DMS153 treated with DMSO at 0.1 percent for 48 hours (cell line): ENCODE results near the gene MAP3K14.
"Not testable (repeated sequence)": the region's sequence is repeated elsewhere in the genome, so short reads cannot be mapped to it uniquely, and the experiment has no call there.

ENCODE experiments used
- DNase-seq: peaks from one replicate; lab custom pipeline; 2025; ENCODE audit not compliant: unreplicated experiment; lab: John Stamatoyannopoulos, UW

Gene MAP3K14

DNA sequence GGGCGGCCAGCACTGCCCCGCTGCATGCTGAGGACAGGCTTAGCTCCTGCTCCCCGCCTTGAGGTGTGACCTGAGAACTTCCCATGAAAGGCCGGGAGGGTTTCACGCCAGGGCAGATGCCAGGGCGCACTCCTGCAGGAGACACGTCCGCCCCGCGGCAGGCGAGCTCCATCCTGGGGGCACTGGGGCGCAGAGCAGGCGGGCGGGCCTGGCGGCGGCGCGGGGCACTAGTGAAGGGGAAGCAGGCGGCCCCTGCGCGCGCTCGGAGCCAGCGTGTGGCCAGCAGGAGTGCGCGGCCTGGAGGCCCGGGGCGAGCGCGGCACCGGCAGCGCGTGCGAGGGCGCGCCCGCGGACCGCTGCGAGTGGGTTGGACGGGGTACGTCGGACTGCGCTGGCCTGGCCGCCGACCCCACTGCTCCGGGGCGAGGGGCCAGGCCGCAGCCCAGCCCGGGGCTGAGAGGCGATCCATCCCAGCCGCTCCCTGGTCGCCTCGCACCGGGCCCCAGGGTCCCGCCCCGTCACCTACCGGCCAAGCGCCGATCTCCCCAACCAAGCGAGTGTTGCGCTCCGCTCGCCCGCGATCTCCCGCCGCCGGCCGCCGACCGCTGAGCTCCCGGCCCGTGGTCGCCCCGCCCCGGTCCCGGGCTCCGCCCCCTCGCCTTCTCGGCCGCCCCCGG is at the start of gene MAP3K14:
Gene MAP3K14, minus strand, starts transcription at position 587 of the 677 bp plus-strand sequence. CDS start 26,275 bp downstream, outside the sequence.
- no peak for DNase-seq

DNA sequence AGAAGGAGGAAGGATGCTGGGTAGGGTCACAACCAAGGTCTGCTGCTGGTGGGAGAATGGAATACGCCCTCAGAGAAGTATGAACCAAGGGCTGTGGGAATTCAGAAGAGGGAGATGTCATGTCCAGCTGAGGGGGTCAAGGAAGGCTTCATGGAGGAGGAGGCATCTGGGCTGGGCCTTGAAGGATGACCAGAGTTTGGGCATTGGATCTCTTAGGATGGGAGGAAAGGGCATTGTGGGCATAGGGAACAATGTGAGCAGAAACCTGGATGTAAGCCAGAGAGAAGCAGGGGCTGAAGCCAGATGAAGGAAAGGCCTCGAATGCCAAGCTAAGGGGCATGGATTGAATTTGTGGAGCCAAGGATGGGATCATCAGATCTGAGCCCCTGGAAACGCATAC is 49.2 kb upstream of the MAP3K14 start:
- DNase-seq = no peak

DNA sequence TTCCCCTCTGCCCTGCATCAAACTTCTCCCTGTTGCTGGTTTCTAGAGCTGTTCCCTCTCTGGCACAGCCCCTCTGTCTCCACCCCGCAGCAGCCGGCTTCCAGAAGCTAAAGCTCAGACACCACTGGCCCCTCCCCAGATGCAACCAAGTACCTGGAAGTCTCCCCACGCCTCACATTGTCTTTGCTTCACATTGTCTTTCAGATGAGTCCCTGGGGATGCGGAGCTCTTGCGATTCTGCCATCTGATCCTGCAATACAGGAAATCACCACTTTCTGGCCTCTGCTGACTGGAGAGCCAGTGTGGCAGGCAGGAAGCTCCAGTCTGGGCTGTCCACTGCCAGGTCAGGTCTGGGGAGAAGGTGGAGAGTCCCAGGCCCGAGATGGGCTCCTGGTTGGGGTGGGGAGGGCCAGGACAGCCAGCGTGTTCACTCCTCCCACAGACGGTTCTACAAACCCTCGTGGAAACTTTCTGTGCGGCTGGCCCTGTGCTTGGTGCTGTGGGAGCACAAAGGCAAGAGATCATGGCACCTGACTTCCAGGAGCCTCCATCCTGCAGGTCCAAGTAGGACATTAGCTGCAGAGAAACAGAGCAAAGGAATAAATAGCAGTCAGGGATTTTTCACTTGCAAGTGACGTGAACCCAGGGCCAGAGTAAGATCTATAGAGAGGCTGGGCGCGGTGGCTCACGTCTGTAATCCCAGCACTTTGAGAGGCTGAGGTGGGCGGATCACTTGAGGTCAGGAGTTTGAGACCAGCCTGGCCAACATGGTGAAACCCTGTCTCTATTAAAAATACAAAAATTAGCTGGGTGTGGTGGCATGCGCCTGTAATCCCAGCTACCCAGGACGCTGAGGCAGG is 47.9 kb upstream of the MAP3K14 start:
- peak; percentile 74 for DNase-seq

DNA sequence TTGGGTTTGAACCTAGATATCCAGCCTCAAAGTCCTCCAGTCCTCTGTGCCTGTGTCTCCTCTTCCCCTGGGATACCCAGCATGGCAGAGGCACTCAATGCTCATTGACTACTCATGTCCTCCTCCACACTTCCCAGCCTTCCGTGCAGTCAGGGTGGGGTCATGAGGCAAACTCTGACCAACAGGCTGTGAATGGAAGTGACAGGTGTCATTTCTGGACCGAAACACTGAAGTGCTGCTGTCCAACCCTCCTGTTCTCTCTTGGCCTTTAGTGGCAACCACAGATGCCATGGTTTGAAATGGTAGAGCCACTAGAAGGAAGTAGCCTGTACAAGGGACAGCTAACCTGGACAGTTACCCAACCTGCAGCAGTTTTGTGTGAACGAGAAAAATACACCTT is 46.7 kb upstream of the MAP3K14 start:
- no peak for DNase-seq

DNA sequence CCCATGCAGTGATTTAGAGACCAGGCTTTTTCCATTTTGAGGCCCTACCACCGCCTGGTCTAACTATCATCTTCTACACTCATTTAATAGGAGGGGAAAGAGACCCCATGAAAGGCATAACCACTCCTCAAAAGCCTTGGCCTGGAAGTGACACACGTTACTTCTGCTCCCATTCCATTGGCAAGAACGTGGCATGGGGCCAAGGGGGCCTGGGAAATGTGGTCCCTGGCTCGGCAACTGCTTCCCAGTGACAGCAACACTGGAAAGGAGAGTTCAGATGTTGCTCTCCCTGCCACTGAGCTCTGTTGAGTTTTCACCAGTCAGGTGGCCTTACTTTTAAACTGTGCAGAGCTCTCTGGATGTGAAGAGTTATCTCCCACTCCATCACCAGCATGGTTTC is 45.2 kb upstream of the MAP3K14 start:
- no peak for DNase-seq

DNA sequence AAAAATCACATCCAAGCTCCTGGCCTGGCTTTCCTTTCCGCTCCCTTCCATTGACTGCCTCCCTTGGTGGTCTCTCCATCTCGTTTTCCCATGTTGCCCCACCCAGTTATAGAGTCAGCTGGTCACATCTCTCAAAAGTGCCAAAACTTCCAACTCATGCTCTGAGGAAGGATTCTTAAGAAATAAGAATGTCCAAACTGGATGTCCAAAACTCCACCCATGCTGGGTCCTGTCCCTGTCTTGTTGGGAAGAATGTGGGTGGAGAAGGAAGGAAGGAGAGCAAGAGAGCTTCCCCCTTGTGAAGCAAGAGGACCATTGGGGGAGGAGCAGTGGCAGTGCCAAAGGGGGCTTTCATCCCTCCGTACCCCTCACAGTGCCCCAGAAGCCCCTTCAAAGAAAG is 44.6 kb upstream of the MAP3K14 start:
- DNase-seq = no peak

DNA sequence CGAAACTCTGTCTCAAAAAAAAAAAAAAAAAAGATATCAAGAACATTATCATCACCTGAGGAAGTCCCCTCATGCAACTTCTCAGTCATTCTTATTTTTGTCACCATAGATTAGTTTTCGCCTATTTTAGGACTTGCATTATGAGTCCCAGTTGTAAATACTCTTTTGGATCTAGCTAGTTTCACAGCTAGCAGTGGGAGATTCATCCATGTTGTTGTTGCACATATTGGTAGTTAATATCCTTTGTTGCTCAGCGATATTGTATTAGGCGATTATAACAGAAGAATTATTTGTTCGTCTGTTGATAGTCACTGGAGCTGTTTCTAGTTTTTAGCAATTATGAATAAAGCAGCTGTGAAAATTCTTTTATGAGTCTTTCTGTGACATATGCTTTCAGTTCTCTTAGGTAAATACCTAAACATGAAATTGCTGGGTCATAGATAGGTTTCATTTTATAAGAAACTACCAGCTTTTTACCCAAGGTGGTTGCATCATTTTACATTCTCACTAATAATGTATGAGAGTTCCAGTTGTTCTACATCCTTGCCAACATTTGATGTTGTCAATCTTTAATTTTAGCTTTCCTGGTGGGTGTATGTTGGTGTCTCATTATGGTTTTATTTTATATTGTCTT is 40.7 kb upstream of the MAP3K14 start:
- no peak for DNase-seq

DNA sequence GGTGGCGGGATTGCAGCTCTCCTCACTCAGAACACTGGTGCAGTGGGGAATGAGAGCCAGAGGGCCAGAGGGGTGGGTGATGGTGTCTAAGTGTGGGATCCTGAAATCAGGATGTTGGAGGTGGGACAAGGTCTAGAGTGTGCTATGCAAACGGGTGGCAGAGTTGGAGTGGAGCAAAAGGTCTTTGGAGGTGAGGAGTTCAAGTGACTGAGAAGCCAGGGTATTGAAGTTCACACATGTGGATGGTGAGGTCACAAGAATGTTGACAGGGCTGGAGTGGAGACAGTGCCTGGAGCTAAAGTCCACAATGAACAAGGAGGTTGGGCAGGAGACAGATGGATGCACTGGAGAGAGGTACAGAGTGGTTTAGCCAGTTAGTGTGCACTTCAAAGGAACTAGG is 38.3 kb upstream of the MAP3K14 start:
- no peak for DNase-seq

DNA sequence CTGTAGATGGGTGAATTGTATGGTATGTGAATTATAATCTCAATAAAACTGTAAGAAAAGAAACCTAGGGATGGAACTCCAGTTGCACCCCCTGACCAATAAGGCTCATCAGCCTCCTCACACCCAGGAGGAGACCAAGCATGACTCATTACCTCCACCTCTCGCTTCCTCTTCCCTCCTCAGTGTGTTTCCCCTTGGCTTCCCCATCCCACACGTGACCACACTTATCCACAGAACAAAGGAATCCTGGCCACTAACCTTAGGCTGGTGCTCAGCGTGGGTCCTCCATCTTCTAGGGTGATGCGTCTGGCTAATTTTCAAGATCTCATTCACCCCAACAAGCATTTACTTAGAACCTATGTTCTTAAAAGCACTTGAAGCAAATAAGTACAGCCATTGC is 36.2 kb upstream of the MAP3K14 start:
- DNase-seq = no peak

DNA sequence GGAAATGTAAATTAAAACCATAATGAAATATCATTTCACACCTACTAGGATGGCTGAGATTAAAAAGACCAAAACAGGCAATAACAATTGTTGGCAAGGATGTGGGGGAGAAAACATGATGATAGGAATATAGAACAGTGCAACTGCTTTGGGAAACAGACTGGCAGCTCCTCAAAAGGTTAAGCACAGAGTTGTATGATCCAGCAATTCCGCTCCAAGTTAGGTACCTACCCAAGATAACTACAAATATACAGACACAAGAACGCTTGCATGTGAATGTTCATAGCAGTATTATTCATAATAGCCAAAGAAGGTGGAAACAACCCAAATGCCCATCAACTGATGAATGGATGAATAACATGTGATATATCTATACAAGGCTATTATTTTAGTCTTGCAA is 35.0 kb upstream of the MAP3K14 start:
- no peak for DNase-seq

DNA sequence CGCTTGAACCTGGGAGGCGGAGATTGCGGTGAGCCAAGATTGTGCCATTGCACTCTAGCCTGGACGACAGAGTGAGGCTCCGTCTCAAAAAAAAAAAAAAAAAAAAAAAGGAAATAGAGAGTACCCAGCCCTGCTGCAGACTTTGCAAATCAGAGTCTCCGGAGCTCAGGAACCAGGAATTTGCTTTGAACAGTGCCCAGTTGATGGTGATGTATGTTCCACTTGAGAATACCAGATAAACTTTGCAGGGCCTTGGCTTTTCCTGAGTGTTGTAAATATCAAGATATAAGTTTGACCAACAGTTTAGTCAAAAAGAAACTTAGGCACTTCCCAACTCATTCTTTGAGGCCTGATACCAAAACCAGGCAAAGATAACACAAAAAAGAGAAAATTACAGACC is 30.6 kb upstream of the MAP3K14 start:
- DNase-seq = no peak

DNA sequence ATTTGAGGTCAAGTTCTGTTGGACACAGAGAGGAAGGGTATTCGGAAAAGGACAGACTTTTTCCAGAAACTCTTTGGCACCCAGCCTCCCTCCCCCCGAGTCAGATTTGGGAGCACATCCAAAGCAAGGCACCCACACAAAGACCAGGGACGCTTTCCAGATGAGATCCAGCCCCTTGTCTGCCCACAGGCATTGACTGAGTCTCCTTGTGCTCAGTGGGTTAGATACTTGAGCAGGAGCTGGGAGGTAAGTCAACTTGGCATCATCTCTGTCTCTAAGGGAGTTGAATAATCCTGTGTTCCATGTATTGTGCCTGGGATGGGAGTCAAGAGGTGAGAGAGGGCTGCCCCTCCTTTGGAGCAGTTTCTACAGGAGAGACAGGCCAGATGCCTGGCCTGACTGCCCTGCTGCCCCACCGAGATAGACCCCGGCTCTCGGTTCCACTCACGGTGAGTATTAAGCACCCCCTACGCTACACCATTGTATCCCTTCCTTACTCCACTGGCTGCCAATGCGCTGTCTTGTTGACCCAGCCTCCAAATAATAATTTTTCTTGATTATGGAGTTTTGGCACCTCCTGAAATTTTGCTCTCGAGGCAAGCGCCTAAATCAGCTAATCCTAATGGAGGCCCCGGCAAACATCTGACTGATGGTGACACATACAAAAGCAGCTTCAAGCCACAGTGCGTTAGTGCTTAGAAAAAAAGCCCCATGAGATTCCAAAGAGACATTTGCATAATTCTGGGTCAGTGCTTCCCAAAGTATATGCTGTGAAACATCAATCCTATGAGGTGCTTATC is 29.6 kb upstream of the MAP3K14 start:
- no peak for DNase-seq

DNA sequence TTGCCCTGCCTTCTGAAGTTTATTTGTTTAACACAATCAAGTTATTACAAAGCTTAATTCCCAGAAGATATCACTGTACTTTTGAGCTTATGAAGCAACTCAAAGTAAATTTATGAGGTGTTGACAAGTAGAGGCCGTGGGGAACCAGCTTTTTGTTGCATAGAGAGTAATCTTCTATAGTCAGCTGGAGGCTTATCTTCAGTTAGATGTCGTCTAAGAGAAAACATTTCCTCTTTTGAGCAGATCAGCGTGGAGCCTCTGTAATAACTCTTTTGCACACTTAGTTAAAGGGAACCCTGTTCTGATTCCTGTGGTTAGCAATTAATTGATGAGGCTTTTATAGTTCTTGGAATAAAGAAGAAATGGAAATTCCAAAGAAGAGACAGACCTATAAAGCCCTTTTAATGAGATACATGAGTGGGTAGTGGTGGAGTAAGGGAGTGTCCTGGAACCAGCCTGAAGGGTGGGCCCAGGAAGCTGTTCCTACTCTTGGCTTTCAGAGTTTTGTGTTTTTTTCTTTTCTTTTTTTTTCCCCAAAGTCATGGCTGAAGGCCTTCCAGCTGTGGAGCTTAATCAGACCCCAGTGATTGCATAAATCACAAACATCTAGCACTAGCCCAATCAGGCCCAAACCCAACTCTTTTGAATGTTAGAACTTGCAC is 28.9 kb upstream of the MAP3K14 start:
- DNase-seq = no peak

DNA sequence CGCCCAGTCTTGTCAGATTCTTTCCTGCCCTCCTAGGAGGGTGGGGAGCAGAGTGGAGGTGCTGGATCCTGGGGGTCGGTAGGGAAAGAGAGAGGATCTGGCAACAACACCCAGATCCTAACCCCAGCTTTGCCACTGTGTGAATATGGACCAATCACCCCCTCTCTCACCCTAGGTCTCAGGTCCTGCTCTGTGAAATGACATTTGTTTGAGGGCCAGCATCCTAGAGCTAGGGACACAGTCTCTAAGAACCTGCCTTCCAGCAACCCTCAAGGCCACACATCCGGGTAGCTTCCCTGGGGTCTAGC is 28.4 kb upstream of the MAP3K14 start:
- no peak for DNase-seq

DNA sequence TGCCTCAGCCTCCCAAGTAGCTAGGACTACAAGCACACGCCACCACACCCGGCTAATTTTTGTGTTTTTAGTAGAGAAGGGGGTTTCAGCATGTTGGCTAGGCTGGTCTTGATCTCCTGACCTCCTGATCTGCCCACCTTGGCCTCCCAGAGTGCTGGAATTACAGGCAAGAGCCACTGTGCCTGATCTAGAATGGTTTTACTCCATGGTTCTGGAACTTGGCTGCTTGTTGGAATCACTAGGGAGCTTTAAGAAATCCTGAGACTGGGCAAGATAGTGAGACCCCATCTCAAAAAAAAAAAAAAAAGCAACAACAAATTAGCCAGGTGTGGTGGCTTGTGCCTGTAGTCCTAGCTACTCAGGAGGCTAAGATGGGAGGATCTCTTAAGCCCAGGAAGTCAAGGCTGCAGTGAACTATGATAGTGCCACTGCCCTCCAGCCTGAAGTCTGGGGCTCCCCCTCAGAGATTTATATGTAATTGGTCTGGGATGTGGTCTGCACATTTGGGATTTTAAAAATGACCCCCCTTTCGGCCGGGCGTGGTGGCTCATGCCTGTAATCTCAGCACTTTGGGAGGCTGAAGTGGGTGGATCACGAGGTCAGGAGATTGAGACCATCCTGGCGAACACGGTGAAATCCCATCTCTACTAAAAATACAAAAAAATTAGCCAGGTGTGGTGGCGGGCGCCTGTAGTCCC is 27.3 kb upstream of the MAP3K14 start:
- DNase-seq = not testable (repeated sequence)

DNA sequence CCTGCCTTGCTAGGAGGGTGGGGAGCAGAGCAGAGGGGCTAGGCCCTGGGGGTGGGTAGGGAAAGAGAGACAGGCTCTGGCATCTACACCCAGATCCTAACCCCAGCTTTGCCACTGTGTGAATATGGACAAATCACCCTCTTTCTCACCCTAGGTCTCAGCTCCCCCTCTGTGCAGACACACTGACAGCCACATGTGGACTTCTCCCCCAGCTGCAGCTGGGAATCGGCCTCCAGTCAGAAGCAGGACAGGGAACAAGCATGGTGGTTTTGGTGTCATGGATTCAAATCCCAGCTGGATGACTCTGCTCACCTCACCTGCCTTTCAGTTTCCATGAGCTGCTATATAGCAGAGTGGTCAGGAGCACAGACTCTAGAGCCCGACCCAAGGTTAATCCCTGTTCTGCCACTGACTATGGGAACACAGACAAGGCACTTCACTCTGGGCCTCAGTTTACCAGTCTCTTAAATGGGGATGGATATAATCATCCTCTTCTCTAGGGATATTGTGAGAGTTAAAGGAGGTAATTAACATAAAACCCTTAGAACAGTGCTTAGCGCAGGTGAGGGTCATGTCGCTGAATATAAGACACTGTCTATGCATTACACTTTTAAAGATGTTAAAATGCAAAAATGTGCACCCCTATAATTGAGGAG is 26.2 kb upstream of the MAP3K14 start:
- DNase-seq = no peak

DNA sequence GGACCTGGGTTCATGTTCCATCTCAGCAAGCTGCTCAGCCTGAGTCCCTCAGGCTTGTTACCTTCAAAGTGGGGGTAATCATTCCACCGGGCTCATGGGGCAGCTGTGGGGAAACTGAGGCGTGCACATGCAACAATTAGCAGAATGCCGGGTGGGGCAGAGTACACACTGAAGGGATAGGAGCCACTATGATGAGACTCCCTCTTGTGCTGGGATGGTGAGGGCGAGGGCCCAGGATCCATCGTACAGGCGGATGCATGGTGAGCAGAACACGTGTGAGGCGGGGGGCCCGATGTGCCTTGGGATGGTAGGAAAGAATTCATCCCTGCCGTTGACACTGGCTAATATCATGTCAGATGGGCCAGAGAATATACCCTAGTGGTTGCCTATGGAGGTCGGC is 25.5 kb upstream of the MAP3K14 start:
- DNase-seq = no peak

DNA sequence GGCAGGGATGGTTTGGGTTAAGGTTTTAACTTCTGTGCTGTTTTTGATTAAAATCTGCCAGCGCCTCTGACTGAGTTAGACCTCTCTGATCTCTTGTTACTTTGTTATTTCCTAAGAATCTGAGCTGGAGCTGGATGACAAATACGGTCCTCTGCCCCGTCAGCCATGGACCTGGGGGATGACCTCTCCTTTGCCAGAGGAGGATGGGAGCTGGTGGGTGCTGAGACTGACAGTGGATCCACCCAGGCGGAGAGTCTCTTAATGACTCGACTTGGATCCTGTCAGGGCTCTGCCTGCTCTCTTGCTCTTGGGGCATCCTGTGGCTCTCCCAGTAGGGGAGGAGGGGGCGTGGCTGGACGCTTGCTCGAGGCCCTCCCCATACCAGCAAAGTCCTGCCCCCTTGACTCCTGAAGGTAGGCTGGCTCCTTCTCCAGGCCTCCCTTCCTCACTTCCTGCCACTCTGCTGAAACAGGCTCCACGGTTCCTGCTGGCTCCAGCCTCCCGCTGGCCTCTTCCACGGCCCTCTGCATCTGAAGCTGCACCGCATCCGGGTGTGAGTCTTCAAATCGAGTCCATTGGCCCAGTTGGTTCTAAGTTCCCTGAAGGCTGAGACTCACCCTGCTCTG is 24.8 kb upstream of the MAP3K14 start:
- DNase-seq = peak; percentile 59
